ENCODE data around the gene MYH13.

- no peak for TF ChIP-seq ZNF740 (CRISPR knock-in tag; IDR thresholded peaks at IDR 0.05)
- no peak for TF ChIP-seq ZNF740 (tag; IDR thresholded peaks at IDR 0.05)
- no peak for TF ChIP-seq GTF2F1 (IDR thresholded peaks at IDR 0.05; ENCODE audit: low read depth, low read length)
- TF ChIP-seq CTCF (IDR thresholded peaks at IDR 0.05 in 2 of 3, conservative IDR thresholded peaks at IDR 0.05 in 1 of 3; ENCODE audit: insufficient read depth in 2 of 3, low read depth in 1 of 3, low read length in 3 of 3): no peak
- no peak for TF ChIP-seq MAX (CRISPR knock-in tag; IDR thresholded peaks at IDR 0.05)
Measured at GRCh38 chr17:10344816-10345215, 28.0 kb downstream of the MYH13 start.
